SHP77 treated with DMSO at 0.1 percent for 48 hours (cell line): ENCODE results near the gene PHYKPL.

Experiments used
- DNase-seq: peaks from one replicate; lab custom pipeline; 2025; lab: John Stamatoyannopoulos, UW

Gene PHYKPL

DNA sequence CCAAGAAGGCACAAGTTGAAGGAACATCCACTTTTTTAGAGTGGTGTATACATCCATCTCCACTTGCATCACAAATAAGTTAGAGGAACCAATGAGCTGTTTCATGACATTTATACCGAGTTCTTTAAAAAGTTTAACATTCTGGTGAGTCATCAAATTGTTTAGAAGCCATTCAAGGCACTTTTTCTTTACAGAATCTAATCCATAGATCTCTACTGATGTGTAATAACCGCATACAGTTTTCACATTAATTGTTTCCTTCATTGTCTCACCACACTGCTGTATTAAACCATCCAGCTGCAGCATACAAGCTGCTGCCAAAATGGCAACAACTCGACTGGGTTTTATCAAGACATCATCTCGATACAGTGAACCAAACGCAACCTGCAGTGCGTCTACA is 46.2 kb downstream of the PHYKPL start:
- no peak for DNase-seq

DNA sequence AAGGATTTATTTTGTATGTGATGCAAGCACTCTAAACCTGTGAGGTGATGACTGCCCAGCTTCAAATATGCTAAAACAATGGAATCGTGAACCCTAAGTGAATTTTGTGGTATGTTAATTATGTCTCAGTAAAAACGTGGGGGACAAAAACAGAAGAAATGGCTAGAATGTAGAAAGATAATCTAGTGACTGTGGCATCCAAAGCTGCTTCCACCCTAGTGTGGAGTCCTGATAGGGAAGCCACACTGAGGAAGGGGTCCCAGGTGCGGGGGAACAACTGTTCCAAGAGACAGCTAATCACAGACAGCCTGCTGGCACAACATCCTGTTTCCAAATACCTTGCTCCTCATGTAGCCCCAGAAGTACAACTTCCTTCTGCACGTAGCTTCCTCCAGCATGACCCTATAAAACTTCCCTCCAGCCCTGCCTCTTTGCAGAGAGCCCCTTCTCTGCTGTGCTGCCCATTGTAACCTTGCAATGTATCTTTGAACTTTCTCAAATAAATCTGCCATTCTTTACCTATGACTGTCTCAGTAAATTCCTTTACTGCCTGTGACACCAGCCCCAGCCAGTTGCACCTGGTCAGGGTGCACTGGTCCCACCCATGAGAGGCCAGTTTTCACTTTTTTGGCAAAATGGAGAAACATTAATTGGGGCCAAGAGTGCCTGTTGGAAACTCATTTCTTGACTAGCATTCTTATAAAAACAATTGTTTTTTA is 50.3 kb downstream of the PHYKPL start:
- no peak for DNase-seq

DNA sequence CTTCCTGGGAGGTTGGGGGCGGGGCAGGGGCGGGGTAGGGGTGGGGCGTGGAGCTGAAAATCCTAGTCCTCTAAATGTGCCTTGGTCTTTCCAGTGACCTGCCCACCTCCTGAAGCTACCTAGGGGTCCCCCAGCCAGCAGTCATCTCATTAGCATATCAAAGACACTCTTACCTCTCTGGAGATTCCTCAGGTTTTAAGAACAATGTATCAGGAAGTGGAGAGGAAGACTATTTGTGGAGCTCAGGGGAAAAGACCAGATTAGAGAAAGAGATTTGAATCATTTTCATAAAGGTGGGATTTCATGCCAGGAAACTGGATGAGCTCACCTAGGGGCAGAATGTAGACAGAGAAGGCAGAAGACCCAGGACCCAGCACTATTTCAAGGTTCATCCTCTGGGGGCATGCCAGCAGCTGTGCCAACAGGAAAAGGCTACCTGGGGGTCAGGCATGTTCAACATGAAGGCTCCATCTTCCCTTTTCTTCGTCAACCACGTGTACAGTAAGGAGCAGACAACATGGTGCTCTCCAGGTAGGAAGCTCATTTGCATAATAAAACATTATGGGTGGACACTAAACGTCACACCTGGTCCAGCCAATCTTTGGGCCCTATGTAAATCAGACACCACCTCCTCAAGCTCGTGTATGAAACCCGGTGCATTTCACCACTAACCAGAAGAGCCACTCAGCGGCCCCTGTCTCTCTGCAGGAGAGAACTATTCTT is 52.3 kb downstream of the PHYKPL start:
- DNase-seq, result no peak

DNA sequence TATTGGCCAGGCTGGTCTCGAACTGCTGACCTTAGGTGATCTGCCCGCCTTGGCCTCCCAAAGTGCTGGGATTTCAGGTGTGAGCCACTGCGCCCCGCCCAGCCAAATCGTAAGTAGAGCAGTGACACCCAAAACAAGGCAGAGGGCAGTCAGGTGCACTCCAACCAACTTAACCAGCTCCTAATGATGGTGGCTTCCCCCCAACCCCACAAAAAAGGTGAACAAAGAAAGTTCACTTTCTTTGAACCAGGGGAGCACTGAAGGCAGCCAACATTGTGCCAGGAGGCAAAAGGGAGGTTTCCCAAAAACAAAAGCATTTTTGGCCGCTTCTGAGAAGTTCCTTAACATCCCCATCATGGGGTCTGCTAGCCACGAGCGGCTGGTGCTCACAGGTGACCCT is 55.0 kb downstream of the PHYKPL start:
- no peak for DNase-seq

DNA sequence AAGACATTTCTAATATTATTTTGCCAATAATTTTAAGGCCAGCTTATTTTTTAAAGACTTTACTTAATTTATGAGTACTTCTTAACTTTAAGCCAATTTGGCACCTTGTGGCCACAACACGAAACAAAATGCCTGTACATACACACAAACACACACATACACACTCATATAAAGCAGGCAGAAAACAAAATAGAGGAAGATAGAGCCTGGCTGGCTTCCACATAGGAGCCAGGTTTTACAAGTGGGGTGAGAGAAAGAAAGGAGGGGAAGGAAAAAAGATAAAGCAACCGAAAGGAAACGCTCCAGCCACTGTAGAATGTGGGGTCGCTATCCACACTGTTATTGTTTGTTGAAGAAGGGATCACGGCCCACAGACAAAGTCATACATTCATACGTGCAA is 55.8 kb downstream of the PHYKPL start:
- no peak for DNase-seq

DNA sequence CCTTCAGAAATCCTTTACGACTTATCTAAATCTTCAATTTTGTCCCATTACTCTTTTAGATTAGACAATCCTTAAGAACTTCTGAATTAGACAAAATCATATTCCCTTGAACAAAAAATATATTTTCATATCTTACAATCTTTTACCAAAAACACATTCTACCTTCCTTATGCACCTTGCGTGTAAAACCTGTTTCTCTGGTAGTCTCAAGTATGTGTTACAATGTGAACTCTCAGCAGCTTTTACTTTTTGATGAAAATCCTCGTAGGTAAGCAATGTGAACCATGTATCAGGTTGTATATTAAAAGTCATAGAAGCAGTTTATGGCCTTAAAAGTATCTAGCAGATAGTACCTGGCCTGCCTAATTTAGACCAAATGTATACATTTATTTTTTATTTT is 58.1 kb downstream of the PHYKPL start:
- no peak for DNase-seq

DNA sequence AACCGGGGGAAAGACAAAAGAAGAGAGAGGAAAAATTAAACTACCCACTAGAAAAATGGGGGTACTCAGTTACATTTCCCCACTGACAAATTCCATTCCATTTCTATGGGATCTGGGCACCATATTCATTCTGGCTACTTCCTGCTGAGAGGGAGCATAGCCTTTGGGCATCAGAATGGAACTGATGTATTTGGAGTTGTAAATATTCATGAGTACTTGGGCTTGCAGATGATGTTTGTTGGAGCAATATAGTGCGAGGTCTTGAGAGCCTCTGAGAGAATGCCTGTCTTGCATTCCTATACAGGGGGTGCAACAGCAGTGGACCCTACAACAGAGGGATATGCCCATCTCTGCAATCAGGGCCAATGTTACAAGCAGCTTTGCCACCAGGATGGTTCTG is 62.1 kb downstream of the PHYKPL start:
- no peak for DNase-seq

DNA sequence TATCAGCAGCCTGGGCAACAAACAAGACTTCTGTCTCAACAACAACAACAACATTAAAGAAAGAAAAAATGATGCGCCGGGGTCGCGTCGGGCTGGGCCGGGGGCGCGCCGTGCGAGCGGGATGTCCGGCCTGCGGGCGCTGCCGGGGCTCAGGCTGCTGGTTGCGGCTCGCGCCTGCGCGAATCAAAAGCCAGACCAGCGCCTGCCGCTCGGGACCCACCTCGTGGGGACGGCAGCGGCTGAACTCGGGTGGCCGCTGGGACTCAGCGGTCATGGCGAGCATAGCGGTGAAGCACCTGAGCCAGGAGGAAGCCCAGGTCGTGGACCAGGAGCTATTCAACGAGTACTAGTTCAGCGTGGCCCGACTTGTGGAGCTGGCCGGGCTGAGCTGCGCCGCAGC is 67.0 kb downstream of the PHYKPL start:
- DNase-seq, result no peak

DNA sequence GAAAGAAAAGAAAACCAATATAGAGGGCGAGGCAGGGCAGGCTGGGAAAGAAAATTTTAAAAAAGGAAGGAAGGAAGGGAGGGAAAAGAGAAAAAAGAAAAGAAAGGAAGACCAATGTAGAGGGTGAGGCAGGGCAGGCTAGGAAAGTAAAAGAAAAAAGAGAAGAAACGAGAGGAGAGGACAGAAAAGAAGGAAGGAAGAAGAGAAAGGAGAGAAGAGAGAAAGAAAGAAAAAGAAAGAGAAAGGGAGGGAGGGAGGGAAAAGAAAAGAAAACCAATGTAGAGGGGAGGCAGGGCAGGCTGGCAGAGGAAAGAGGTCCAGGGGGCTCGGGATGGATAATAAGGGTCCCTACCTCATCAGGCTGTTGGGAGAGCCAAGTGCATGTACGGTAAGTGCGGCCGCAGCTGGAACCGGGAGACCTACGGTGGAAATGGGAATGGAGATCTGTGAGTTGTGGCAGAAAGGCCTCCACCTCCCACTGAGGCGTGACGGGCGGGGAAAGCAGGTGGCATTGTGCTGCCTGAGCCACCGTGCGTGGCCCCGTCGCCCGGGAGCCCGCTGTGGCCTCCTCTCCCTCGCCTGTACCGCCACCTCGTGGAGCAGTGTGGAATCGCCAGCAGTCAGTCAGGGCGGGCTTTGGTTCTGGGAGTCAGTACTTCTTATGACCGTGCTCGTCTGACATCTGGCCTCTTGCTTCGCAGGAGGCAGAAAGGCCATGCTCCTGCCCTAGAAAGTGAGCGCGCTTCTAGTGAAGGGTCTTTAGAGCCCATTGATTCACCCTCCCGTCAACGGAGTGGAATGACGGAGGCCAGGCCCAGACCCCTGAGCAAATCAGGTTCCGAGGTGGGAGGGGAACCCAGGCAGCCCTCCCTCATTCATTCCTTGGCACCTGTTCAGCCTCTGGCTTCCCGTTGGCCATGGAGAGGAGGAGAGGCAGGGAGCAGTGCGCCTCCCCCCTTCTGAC is 68.5 kb downstream of the PHYKPL start:
- DNase-seq, result peak; percentile 77

DNA sequence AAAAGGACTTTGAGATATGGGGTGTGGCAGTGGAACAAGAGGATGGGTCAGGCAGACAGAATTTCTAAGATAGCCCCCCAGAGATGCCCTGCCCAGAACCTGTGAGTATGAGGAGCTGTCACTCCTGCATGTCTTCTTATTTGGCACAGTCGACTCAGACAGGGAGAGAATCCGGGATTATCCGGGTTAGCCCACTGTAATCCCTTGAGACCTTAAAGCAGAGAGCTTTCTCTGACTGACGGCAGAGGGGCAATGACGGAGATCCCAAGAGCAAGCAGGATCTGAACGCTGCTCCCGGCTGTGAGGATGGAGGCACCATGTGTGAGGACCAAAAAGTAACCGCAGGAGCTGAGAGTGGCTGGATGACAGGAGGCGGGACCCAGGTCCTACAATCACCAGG is 70.1 kb downstream of the PHYKPL start:
- no peak for DNase-seq

DNA sequence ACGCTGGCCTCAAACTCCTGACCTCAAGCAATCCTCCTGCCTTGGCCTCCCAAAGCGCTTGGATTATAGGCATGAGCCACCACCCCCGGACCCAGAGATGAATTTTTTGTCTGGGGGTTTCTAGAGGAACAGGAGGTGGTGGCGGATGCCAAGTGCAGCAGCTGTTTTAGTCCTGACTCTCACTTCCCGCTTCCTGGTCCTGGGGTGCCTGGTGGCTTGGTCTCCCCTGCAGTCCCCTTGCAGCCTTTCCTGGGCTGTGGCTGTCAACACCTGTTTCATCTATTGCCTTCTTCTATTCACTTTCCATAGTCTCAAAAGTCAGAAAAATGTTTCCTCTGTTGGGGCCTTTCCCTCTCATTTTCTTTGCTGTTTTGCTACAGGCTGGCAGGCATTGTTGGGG is 72.4 kb downstream of the PHYKPL start:
- DNase-seq, result no peak
